Nephron (organoid): ENCODE results near the gene GBF1.

Source experiments
- H3K27ac Mint-ChIP-seq, 3 experiments: 2 replicates each; pipeline ENCODE4 v1.8.0; 2020; ENCODE audit warnings: mixed read lengths in 3 of 3, mild to moderate bottlenecking in 2 of 3, moderate library complexity in 1 of 3
- H3K27me3 Mint-ChIP-seq: 2 replicates; pipeline ENCODE4 v1.8.0; 2021; ENCODE audit warnings: low read depth, mild to moderate bottlenecking, moderate library complexity, mixed read lengths
- H3K36me3 Mint-ChIP-seq: 2 replicates; pipeline ENCODE4 v1.8.0; 2020; ENCODE audit warnings: low read depth, mixed read lengths
- H3K4me1 Mint-ChIP-seq: 2 replicates; pipeline ENCODE4 v1.8.0; 2020; ENCODE audit warnings: mixed read lengths
- H3K4me3 Mint-ChIP-seq, 3 experiments: 2 replicates each; pipeline ENCODE4 v1.8.0; 2020; ENCODE audit warnings: mild to moderate bottlenecking in 3 of 3, mixed read lengths in 3 of 3, moderate library complexity in 2 of 3
- H3K9me3 Mint-ChIP-seq: 2 replicates; pipeline ENCODE4 v1.8.0; 2020; ENCODE audit warnings: mixed read lengths
- TF ChIP-seq, protein P1 (sequence below), 3 experiments: fragments of 200-600 bp; sonication (generic); IDR thresholded peaks; one replicate each; pipeline ENCODE4 v1.5.0; 2021; ENCODE audit warnings: antibody characterized with exemption in 3 of 3; ENCODE audit not compliant: unreplicated experiment in 3 of 3

The GBF1 gene

GRCh38 chr10:102424145-102424544 lies 178.8 kb downstream of the GBF1 start:
- TF ChIP-seq, protein P1, sequence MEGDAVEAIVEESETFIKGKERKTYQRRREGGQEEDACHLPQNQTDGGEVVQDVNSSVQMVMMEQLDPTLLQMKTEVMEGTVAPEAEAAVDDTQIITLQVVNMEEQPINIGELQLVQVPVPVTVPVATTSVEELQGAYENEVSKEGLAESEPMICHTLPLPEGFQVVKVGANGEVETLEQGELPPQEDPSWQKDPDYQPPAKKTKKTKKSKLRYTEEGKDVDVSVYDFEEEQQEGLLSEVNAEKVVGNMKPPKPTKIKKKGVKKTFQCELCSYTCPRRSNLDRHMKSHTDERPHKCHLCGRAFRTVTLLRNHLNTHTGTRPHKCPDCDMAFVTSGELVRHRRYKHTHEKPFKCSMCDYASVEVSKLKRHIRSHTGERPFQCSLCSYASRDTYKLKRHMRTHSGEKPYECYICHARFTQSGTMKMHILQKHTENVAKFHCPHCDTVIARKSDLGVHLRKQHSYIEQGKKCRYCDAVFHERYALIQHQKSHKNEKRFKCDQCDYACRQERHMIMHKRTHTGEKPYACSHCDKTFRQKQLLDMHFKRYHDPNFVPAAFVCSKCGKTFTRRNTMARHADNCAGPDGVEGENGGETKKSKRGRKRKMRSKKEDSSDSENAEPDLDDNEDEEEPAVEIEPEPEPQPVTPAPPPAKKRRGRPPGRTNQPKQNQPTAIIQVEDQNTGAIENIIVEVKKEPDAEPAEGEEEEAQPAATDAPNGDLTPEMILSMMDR (IDR thresholded peaks at IDR 0.05; ENCODE audit: unreplicated experiment in 3 of 3) = no peak
- H3K36me3 Mint-ChIP-seq = peaks cover 6% of the 10 kb centered on the region

GRCh38 chr10:102424916-102425315 lies 179.6 kb downstream of the GBF1 start:
- Mint-ChIP-seq H3K36me3 (peaks cover 6% of the 10 kb centered on the region), H3K4me3 (no peak overlapping the region), H3K27ac (no peak overlapping the region), H3K27me3 (peaks cover 7% of the 10 kb centered on the region), H3K4me1 (peaks cover 9% of the 10 kb centered on the region), H3K9me3 (no peaks in the 10 kb centered on the region)
- TF ChIP-seq, protein P1 (IDR thresholded peaks at IDR 0.05; ENCODE audit: unreplicated experiment in 3 of 3) = no peak

More at GRCh38 chr10:102424145-102424544, 178.8 kb downstream of the GBF1 start:
- H3K4me1 Mint-ChIP-seq = peaks cover 11% of the 10 kb centered on the region
- peaks cover 9% of the 10 kb centered on the region for H3K27me3 Mint-ChIP-seq
- no peaks in the 10 kb centered on the region for H3K9me3 Mint-ChIP-seq
- peak overlapping the region; percentile 23 to 43 (median 32) for H3K4me3 Mint-ChIP-seq
- no peak overlapping the region for H3K27ac Mint-ChIP-seq

DNA sequence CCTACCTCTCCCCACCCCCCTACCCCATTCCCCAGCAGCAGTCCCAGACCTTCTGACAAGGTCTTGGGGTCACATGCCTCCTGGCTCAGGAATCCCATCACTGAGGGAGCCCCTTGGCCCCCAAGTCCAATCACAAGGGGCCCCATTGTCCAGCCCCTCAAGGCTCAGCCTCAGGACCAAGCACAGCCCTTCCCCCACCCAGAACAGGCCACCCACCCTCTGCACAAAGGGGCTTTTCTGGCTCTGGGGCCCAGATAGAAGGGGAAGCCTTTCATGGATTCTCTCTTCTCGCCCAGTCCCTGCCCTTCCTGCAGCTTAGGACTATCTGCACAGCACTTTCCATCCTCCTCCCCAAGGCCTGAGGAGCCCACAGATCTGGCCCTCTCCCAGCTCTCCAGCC lies 180.1 kb downstream of the GBF1 start:
- peaks cover 3% of the 10 kb centered on the region for H3K27me3 Mint-ChIP-seq
- H3K4me1 Mint-ChIP-seq = peaks cover 7% of the 10 kb centered on the region
- H3K4me3 Mint-ChIP-seq = no peak overlapping the region
- no peaks in the 10 kb centered on the region for H3K9me3 Mint-ChIP-seq
- H3K27ac Mint-ChIP-seq = no peak overlapping the region
- TF ChIP-seq, protein P1 (IDR thresholded peaks at IDR 0.05; ENCODE audit: unreplicated experiment in 3 of 3) = no peak
- H3K36me3 Mint-ChIP-seq = peaks cover 6% of the 10 kb centered on the region

DNA sequence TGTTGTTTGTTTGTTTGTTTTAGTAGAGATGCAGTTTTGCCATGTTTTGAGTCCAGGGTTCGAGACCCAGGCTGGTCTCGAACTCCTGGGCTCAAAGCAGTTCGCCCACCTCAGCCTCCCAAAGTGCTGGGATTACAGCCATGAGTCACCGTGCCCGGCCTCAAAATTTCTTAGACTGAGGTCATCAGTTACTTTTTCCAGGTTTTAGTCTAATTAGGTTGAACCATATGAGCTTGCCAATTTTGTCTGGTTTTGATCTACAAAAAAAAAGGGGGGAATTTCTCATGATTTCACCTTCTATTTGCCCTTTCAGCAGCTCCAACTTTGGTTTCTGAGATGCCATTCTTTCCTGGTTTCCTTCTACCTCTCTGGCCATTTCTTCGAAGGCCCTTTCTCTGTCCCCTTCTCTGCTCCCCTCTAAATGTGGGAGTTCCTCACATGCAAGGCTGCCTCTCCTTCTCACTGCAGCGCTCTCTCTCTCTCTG lies 181.5 kb downstream of the GBF1 start:
- Mint-ChIP-seq H3K27ac (no peak overlapping the region), H3K36me3 (peaks cover 6% of the 10 kb centered on the region)

GRCh38 chr10:102429468-102429867 lies 184.1 kb downstream of the GBF1 start:
- Mint-ChIP-seq H3K27ac (no peak overlapping the region), H3K4me1 (peaks cover 12% of the 10 kb centered on the region), H3K36me3 (peaks cover 3% of the 10 kb centered on the region), H3K9me3 (no peaks in the 10 kb centered on the region), H3K4me3 (peak overlapping the region in 1 of 3 experiments; percentile 24), H3K27me3 (no peaks in the 10 kb centered on the region)
- TF ChIP-seq, protein P1 (IDR thresholded peaks at IDR 0.05; ENCODE audit: unreplicated experiment in 3 of 3) = no peak

More for the DNA sequence above, 181.5 kb downstream of the GBF1 start:
- TF ChIP-seq, protein P1 (IDR thresholded peaks at IDR 0.05; ENCODE audit: unreplicated experiment in 3 of 3) = no peak
- H3K27me3 Mint-ChIP-seq = peaks cover 3% of the 10 kb centered on the region
- H3K9me3 Mint-ChIP-seq = no peaks in the 10 kb centered on the region
- peaks cover 5% of the 10 kb centered on the region for H3K4me1 Mint-ChIP-seq
- peak overlapping the region in 1 of 3 experiments; percentile 2 for H3K4me3 Mint-ChIP-seq

- Mint-ChIP-seq H3K36me3 (no peaks in the 10 kb centered on the region), H3K4me1 (peaks cover 32% of the 10 kb centered on the region), H3K27me3 (peaks cover 3% of the 10 kb centered on the region), H3K27ac (peak overlapping the region; percentile 89 to 96 (median 91)), H3K4me3 (peak overlapping the region; percentile 97 to 98 (median 97)), H3K9me3 (no peaks in the 10 kb centered on the region)
- TF ChIP-seq, protein P1 (IDR thresholded peaks at IDR 0.05; ENCODE audit: unreplicated experiment in 3 of 3) = no peak
Observed at GRCh38 chr10:102431452-102432124, 186.3 kb downstream of the GBF1 start.
